Cardiac ventricle fibroblast (primary cell): ENCODE results near the gene PLXNB3. TPM values are rescaled to one million over a fixed set of nuclear protein-coding genes. Genes with fewer than 3 reads are reported as not detected.

ENCODE experiments used
- total RNA-seq: library from RNA; depleted of rRNA; stranded (reverse); fragments of >200 nt; gene quantifications from 2 replicates; pipeline ENCODE4 v1.2.3, GENCODE V29; 2015

The PLXNB3 gene
- total RNA-seq: 0.94 and 2.4 TPM in 2 replicates

GRCh38 chrX:153763989-153764755, at the start of gene PLXNB3:
Gene PLXNB3 (plus strand): TSS chrX:153764249. CDS start chrX:153765536, 1,287 bp downstream.

DNA sequence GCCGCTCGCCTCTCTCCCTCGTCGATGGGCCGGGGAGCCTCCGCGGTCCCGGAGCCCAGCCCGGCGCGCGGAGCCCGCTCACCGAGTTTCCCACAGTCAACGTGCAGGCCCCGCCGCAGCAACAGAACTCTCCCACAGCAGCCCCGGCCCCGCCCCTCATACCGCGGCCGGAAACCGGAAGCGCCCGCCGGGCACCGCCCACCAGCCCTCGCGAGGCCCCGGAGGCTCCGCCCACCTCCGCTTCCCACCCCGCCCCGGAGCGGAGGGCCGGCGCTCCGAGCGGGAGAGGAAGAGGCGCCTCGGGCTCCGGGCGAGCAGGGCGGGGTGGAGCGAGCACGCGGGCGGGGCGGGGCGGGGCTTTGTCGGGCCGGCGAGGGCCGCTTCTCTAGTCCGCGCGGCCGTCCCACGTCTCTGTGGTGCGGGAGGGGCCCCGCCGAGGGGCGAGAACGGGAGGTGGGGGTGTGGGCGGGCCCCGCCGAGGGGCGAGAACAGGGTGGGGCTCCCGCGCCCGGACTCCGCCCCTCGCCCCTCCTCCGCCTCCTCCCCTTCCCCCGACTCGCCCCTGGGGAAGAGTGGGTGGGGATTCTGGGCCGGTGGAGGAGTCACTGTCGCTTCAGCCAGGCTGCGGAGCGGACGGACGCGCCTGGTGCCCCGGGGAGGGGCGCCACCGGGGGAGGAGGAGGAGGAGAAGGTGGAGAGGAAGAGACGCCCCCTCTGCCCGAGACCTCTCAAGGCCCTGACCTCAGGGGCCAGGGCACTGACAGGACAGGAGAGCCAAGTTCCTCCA, 39.6 kb upstream of the PLXNB3 start, which contains the start of the genes ABCD1 and BCAP31:
Gene ABCD1, plus strand, starts transcription at position 605 of the 787 bp plus-strand sequence. CDS start 411 bp downstream, outside the sequence.
Gene BCAP31, minus strand, starts transcription at position 136 of the 787 bp plus-strand sequence. CDS start 1,143 bp downstream, outside the sequence.

DNA sequence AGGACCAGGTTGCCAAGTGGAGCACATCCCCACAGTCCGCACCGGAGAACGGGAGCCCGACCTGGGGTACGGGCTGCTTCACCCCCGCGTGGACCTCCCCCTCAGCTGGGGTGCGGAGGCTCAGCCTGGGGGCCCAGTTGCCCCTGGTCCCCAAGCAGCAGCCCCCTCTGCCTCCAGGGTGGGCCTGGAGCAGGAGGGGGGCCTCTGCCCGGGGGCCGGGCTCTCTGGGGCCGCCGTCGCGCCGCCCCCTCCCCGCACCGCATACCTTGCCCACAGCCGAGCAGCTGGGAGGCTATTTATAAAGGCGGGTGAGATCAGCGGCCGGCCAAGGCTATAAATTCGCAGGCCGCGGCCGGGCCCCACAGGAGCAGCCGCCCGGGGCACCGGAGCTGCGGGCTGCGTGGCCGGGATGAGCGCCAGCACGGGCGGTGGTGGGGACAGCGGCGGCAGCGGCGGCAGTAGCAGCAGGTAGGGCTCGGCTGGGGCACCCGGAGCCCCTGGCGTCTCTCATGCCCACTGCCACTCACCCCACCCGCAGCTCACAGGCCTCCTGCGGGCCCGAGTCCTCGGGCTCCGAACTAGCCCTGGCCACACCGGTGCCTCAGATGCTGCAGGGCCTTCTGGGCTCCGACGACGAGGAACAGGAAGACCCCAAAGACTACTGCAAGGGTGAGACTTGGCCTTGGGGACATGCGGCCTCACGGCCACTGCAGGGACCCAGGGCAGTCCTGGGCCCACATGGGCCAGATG, 16.8 kb downstream of the PLXNB3 start, which contains the start of gene SRPK3:
Gene SRPK3, plus strand, starts transcription at position 364 of the 750 bp plus-strand sequence. Its CDS starts 46 bp downstream, at position 410.

GRCh38 chrX:153794018-153794896, 30.2 kb downstream of the PLXNB3 start, which contains the start of the genes IDH3G and SSR4:
Gene IDH3G (minus strand): TSS chrX:153794375. CDS start chrX:153794326, 49 bp downstream.
Gene SSR4 (plus strand): TSS chrX:153794668. CDS start chrX:153794688, 20 bp downstream.

Other genes starting within 250 kb of the PLXNB3 start
- not detected in 2 replicates for gene ATP2B3, start 246.6 kb upstream of the PLXNB3 start, total RNA-seq
- 14.9 and 22.7 TPM in 2 replicates for gene CCNQ, start 165.1 kb upstream of the PLXNB3 start, total RNA-seq
- 0.12 TPM in 1 of 2 replicates, not detected in the other for gene DUSP9, start 117.0 kb upstream of the PLXNB3 start, total RNA-seq
- 0.20 and 0.25 TPM in 2 replicates for gene PNCK, start 90.4 kb upstream of the PLXNB3 start, total RNA-seq
- gene SLC6A8, start 76.3 kb upstream of the PLXNB3 start, total RNA-seq: 28.0 and 31.3 TPM in 2 replicates
- 116 and 122 TPM in 2 replicates for gene BCAP31, start 39.9 kb upstream of the PLXNB3 start, total RNA-seq
- gene ABCD1, start 39.4 kb upstream of the PLXNB3 start, total RNA-seq: 11.7 and 11.8 TPM in 2 replicates
- 0.12 TPM in 1 of 2 replicates, not detected in the other for gene SRPK3, start 16.8 kb downstream of the PLXNB3 start, total RNA-seq
- gene IDH3G, start 30.1 kb downstream of the PLXNB3 start, total RNA-seq: 82.2 and 117 TPM in 2 replicates
- gene SSR4, start 30.4 kb downstream of the PLXNB3 start, total RNA-seq: 281 and 408 TPM in 2 replicates
- gene PDZD4, start 66.3 kb downstream of the PLXNB3 start, total RNA-seq: 0.69 and 1.3 TPM in 2 replicates
- gene L1CAM, start 121.9 kb downstream of the PLXNB3 start, total RNA-seq: 0.05 TPM in 1 of 2 replicates, not detected in the other
- not detected in 2 replicates for gene AVPR2, start 140.4 kb downstream of the PLXNB3 start, total RNA-seq
- gene ARHGAP4, start 162.0 kb downstream of the PLXNB3 start, total RNA-seq: 0.31 and 3.9 TPM in 2 replicates
- 46.2 and 49.9 TPM in 2 replicates for gene NAA10, start 170.8 kb downstream of the PLXNB3 start, total RNA-seq
- 1.1 and 1.2 TPM in 2 replicates for gene RENBP, start 180.4 kb downstream of the PLXNB3 start, total RNA-seq
- 34.6 and 36.1 TPM in 2 replicates for gene HCFC1, start 207.6 kb downstream of the PLXNB3 start, total RNA-seq
- 11.1 and 12.6 TPM in 2 replicates for gene TMEM187, start 208.5 kb downstream of the PLXNB3 start, total RNA-seq